Right ventricle myocardium inferior (tissue), 1 donor: Measurements from ENCODE around the gene SETD2. TPM values are rescaled to one million over a fixed set of nuclear protein-coding genes. Genes with fewer than 3 reads are reported as not detected.

Source experiments
- total RNA-seq: library from RNA; stranded (reverse); fragmentation: NEBNext Ultra II Directional; extraction: Animal tissue kit (Norgen Biotek cat#: 25700); gene quantifications from one replicate; pipeline ENCODE4 v1.2.1, GENCODE V29; 2021
- donor health status: DM: no; HTN: yes; CAD: no; lungs with severe emphysema.

SETD2 gene
- total RNA-seq, 1 donor from 2014 or later, result 26.7 TPM

Other genes starting within 250 kb of the SETD2 start
- 26.3 TPM for gene CCDC12, start 187.4 kb downstream of the SETD2 start, total RNA-seq
- gene NBEAL2, start 184.4 kb downstream of the SETD2 start, total RNA-seq, result 14.5 TPM
- gene KIF9, start 118.7 kb upstream of the SETD2 start, total RNA-seq, result 7.6 TPM
- gene KLHL18, start 118.8 kb upstream of the SETD2 start, total RNA-seq, result 49.8 TPM
- gene PTPN23, start 216.9 kb upstream of the SETD2 start, total RNA-seq, result 21.1 TPM